ENCODE results near the gene ZYX.

DNA sequence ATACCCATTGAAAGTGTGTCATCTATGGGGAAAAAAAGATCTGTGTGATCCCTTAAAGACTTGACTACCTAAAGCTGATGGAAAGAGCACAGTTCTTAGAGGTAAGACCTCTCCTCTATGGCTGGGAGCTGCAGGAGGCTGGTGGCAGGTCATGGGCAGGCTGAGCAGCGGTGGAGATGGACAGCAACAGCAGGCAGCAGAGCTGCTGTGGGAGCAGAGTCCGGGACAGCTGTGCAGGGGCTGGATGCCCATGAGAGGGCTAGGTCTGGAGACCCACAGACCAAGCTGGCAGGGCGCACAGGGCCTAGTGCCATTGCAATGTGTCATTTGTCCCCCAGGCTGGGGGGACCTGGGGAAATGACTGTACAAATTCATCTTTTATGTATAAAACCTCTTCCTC lies 40.9 kb downstream of the ZYX start:
- TF ChIP-seq, protein P1, sequence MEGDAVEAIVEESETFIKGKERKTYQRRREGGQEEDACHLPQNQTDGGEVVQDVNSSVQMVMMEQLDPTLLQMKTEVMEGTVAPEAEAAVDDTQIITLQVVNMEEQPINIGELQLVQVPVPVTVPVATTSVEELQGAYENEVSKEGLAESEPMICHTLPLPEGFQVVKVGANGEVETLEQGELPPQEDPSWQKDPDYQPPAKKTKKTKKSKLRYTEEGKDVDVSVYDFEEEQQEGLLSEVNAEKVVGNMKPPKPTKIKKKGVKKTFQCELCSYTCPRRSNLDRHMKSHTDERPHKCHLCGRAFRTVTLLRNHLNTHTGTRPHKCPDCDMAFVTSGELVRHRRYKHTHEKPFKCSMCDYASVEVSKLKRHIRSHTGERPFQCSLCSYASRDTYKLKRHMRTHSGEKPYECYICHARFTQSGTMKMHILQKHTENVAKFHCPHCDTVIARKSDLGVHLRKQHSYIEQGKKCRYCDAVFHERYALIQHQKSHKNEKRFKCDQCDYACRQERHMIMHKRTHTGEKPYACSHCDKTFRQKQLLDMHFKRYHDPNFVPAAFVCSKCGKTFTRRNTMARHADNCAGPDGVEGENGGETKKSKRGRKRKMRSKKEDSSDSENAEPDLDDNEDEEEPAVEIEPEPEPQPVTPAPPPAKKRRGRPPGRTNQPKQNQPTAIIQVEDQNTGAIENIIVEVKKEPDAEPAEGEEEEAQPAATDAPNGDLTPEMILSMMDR (conservative IDR thresholded peaks at IDR 0.05), result no peak
- no peak for TF ChIP-seq ZFX (IDR thresholded peaks at IDR 0.05)

Measured in C4-2B (cell line).